NB4 (cell line): ENCODE data around the gene FGD3.

Experiments
- DNase-seq: peaks from one replicate; pipeline ENCODE4 v3.0.0; 2010; ENCODE audit warnings: low read depth
- H3K4me3 ChIP-seq: one replicate; pipeline ENCODE4 v1.5.1; 2011; ENCODE audit warnings: mild to moderate bottlenecking, low read depth, low read length, moderate library complexity
- CTCF ChIP-seq: IDR thresholded peaks from one replicate; pipeline ENCODE4 v1.5.1; 2012; ENCODE audit warnings: low read depth, low read length
- MAX ChIP-seq: IDR thresholded peaks from 2 replicates; pipeline ENCODE4 v1.6.1; 2011; ENCODE audit warnings: low read depth, low read length
- MYC ChIP-seq: IDR thresholded peaks from 2 replicates; pipeline ENCODE4 v1.6.1; 2011; ENCODE audit warnings: low read depth, low read length
- POLR2A ChIP-seq: IDR thresholded peaks from 2 replicates; pipeline ENCODE4 v1.6.1; 2011; ENCODE audit warnings: mild to moderate bottlenecking; ENCODE audit not compliant: insufficient read length; ENCODE audit errors: extremely low read depth

The FGD3 gene

GRCh38 chr9:92948038-92948534 is 763 bp downstream of the FGD3 start:
- TF ChIP-seq CTCF (no peak), MYC (no peak), MAX (no peak), POLR2A (no peak)
- no peak for DNase-seq
- peak overlapping the region; percentile 39 for H3K4me3 ChIP-seq

DNA sequence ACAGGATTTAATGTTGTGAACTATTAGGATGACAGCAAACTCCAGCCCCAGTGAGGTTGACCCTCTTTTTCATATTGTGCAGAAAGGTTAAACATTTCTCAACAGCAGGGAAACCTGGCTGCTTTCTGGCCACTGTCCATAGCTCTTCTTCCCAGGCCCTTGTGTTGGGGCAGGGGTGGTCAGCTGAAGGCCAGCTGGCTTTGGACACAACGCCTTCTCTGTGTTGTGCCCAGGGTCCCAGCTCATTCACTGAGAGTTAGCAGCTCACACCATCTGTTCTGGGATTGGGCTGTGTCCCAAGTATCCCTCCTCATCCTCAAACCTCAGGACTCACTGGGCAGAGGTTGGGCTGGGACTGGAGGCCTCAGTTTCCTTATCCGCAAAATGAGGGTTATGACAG is 1.3 kb downstream of the FGD3 start:
- TF ChIP-seq POLR2A (no peak), CTCF (no peak), MAX (no peak), MYC (no peak)
- no peak for DNase-seq
- H3K4me3 ChIP-seq = no peak overlapping the region

GRCh38 chr9:92949266-92949982 is 2.1 kb downstream of the FGD3 start:
- H3K4me3 ChIP-seq = no peak overlapping the region
- no peak for DNase-seq
- TF ChIP-seq MYC (no peak), POLR2A (no peak), CTCF (no peak), MAX (no peak)

GRCh38 chr9:92950359-92950955 is 3.1 kb downstream of the FGD3 start:
- DNase-seq = no peak
- no peak for TF ChIP-seq POLR2A
- TF ChIP-seq MAX = no peak
- no peak for TF ChIP-seq MYC
- no peak for TF ChIP-seq CTCF
- H3K4me3 ChIP-seq = no peak overlapping the region

DNA sequence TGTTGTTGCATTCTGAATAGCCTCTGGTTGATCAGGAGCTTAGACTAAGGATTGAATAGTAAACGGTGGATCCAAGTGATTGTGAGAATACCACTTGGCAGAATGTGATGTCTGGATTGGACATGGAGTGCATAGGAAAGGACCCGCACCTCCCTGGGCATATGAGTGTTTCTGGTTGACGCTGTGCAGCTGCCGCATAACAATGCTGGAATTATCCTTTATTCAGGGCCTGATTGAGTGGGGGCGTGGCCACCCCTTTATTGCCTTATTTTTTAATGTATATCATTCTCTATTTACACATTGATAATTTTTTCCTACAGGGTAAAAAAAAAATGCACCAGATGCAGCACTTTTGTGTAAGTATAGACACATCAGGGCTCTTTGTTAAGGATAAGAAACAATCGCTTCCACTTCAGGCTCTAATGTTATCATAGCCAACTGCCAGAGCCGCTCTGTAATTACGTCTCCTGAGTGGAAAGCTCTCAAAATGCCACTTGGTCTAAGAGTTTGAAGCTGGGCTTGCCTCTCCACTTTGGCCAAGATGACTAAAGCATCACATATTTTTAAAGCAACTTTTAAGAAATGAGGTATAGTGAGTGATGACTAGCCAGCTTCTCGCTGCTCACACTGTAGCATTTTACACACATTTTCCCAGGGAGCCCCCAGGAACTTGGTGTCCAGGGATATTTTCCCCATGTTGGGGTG is 5.7 kb downstream of the FGD3 start:
- DNase-seq = no peak
- TF ChIP-seq MAX (no peak), CTCF (no peak), POLR2A (no peak), MYC (no peak)
- no peak overlapping the region for H3K4me3 ChIP-seq
